Esophagus squamous epithelium (tissue), 4 donors: ENCODE results near the gene OR8J3.

Experiments
- CTCF ChIP-seq, 6 experiments: fragments of 450-650 bp in 4 of 6; fragments of 200-600 bp in 2 of 6; sonication (generic) in 2 of 6; IDR thresholded peaks; one replicate each; pipeline ENCODE4 v1.5.1; 2016 to 2019; ENCODE audit warnings: antibody characterized with exemption in 6 of 6, mild to moderate bottlenecking in 4 of 6, moderate library complexity in 4 of 6
- POLR2A ChIP-seq, 4 donors: fragments of 450-650 bp; IDR thresholded peaks; one replicate each; pipeline ENCODE4 v1.6.1; 2017; ENCODE audit warnings: antibody characterized with exemption in 4 of 4, mild to moderate bottlenecking in 4 of 4, moderate library complexity in 3 of 4

GRCh38 chr11:56160217-56160616 is 20.2 kb upstream of the OR8J3 start, which contains the start of gene OR8K5:
- TF ChIP-seq POLR2A (IDR thresholded peaks at IDR 0.05): no peak
- no peak for TF ChIP-seq CTCF (IDR thresholded peaks at IDR 0.05)
